Neural cell (in vitro differentiated cells): Measurements from ENCODE around the gene PRR11. TPM values are rescaled to one million over a fixed set of nuclear protein-coding genes. Genes with fewer than 3 reads are reported as not detected.

ENCODE experiments used
- H2AFZ ChIP-seq: fragments of 200-600, 300-800 bp; sonication (generic), shearing (Covaris generic); 2 replicates; pipeline ENCODE4 v1.6.0; 2014; ENCODE audit warnings: low read depth, mild to moderate bottlenecking, antibody characterized with exemption, low read length, moderate library complexity
- H3F3A ChIP-seq: fragments of 200-600 bp; shearing (Covaris generic); 2 replicates; pipeline ENCODE4 v1.6.1; 2016; ENCODE audit warnings: mild to moderate bottlenecking, moderate library complexity, mixed read lengths, antibody characterized with exemption, low read length; ENCODE audit not compliant: insufficient read depth, poor library complexity, severe bottlenecking
- H3K27ac ChIP-seq: fragments of 200-600, 300-800 bp; sonication (generic), shearing (Covaris generic); 2 replicates; pipeline ENCODE4 v1.5.1; 2014; ENCODE audit warnings: mild to moderate bottlenecking, low read length, moderate library complexity
- H3K27me3 ChIP-seq: fragments of 300-800, 200-600 bp; sonication (generic), shearing (Covaris generic); 2 replicates; pipeline ENCODE4 v1.6.0; 2014; ENCODE audit warnings: mild to moderate bottlenecking, low read depth, low read length, moderate library complexity; ENCODE audit not compliant: insufficient read depth
- H3K36me3 ChIP-seq: fragments of 300-800, 200-600 bp; sonication (generic), shearing (Covaris generic); 2 replicates; pipeline ENCODE4 v1.5.1; 2014; ENCODE audit warnings: mild to moderate bottlenecking, antibody characterized with exemption, low read length, moderate library complexity; ENCODE audit not compliant: insufficient read depth
- H3K4me2 ChIP-seq: fragments of 300-800, 200-600 bp; sonication (generic), shearing (Covaris generic); 2 replicates; pipeline ENCODE4 v1.6.0; 2014; ENCODE audit warnings: mild to moderate bottlenecking, low read length
- H3K4me3 ChIP-seq: fragments of 300-800, 200-600 bp; sonication (generic), shearing (Covaris generic); 2 replicates; pipeline ENCODE4 v1.5.1; 2014; ENCODE audit warnings: mild to moderate bottlenecking, low read length, moderate library complexity
- H3K79me2 ChIP-seq: fragments of 200-600 bp; shearing (Covaris generic); replicated peaks from 2 replicates; pipeline ENCODE4 v1.6.0; 2014; ENCODE audit warnings: mild to moderate bottlenecking, low read length, moderate library complexity; ENCODE audit not compliant: insufficient read depth
- H3K9ac ChIP-seq: fragments of 300-800, 200-600 bp; sonication (generic), shearing (Covaris generic); 2 replicates; pipeline ENCODE4 v1.6.1; 2016; ENCODE audit warnings: mild to moderate bottlenecking, low read length, mixed read lengths
- H3K9me2 ChIP-seq: fragments of 200-600 bp; shearing (Covaris generic); 2 replicates; pipeline ENCODE4 v1.6.1; 2016; ENCODE audit warnings: mild to moderate bottlenecking, low read length, mixed read lengths; ENCODE audit not compliant: insufficient read depth
- H3K9me3 ChIP-seq: fragments of 200-600, 300-800 bp; sonication (generic), shearing (Covaris generic); 2 replicates; pipeline ENCODE4 v1.6.1; 2016; ENCODE audit warnings: mild to moderate bottlenecking, mixed run types, low read length, moderate library complexity, mixed read lengths
- H4K20me1 ChIP-seq: fragments of 200-600 bp; shearing (Covaris generic); 2 replicates; pipeline ENCODE4 v1.6.1; 2016; ENCODE audit warnings: mild to moderate bottlenecking, mixed run types; ENCODE audit not compliant: insufficient read depth
- EP300 ChIP-seq: fragments of 450-650 bp; conservative IDR thresholded peaks from 2 replicates; pipeline ENCODE4 v1.6.1; 2014; ENCODE audit warnings: antibody characterized with exemption, mild to moderate bottlenecking, moderate library complexity; ENCODE audit not compliant: poor library complexity, severe bottlenecking
- EZH2 ChIP-seq: fragments of 200-600, 300-800 bp; shearing (Covaris generic), sonication (generic); IDR thresholded peaks from 2 replicates; pipeline ENCODE4 v1.6.1; 2014; ENCODE audit warnings: antibody characterized with exemption, low read length, borderline replicate concordance, mild to moderate bottlenecking; ENCODE audit not compliant: insufficient read depth, poor library complexity, severe bottlenecking
- MXI1 ChIP-seq: fragments of 450-650 bp; conservative IDR thresholded peaks from 2 replicates; pipeline ENCODE4 v1.6.1; 2014; ENCODE audit warnings: antibody characterized with exemption, mild to moderate bottlenecking; ENCODE audit not compliant: poor library complexity, severe bottlenecking
- POLR2AphosphoS5 ChIP-seq: IDR thresholded peaks from 2 replicates; pipeline ENCODE4 v1.6.1; 2012
- RAD21 ChIP-seq: fragments of 450-650 bp; conservative IDR thresholded peaks from 2 replicates; pipeline ENCODE4 v1.6.1; 2014; ENCODE audit warnings: antibody characterized with exemption, mild to moderate bottlenecking, moderate library complexity
- SMC3 ChIP-seq: fragments of 450-650 bp; conservative IDR thresholded peaks from 2 replicates; pipeline ENCODE4 v1.6.1; 2014; ENCODE audit warnings: antibody characterized with exemption, mild to moderate bottlenecking, moderate library complexity; ENCODE audit not compliant: poor library complexity
- TAF1 ChIP-seq: IDR thresholded peaks from 2 replicates; pipeline ENCODE4 v1.6.1; 2012; ENCODE audit warnings: low read depth
- polyA plus RNA-seq: library from polyadenylated mRNA; depleted of rRNA; stranded (reverse); fragments of >200 nt; gene quantifications from 2 replicates; pipeline ENCODE4 v1.2.3, GENCODE V29; 2014
- TF ChIP-seq, protein P1 (sequence below): IDR thresholded peaks from 2 replicates; pipeline ENCODE4 v1.6.1; 2012; ENCODE audit warnings: borderline replicate concordance
- TF ChIP-seq, protein P2 (sequence below): fragments of 450-650 bp; IDR thresholded peaks from 2 replicates; pipeline ENCODE4 v1.5.1; 2014; ENCODE audit warnings: antibody characterized with exemption, mild to moderate bottlenecking, moderate library complexity; ENCODE audit not compliant: poor library complexity, severe bottlenecking

PRR11 gene
- polyA plus RNA-seq, 1 donor from 2014 or later: 0.22 TPM

DNA sequence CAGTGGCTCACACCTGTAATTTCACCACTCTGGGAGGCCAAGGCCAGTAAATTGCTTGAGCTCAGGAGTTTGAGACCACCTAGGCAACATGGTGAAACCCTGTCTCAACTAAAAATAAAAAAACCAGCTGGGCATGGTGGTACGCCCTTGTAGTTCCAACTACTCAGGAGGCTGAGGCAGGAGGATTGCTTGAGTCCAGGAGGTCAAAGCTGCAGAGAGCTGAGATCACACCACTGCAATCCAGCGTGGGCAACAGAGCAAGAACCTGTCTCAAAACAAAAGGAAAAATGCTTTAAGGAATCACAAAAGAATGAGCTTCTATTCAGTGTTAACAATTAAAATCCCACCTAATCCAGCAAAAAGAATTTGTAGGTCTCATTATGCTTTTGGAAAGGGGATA lies 5.9 kb downstream of the PRR11 start:
- no peaks in the 10 kb centered on the region for H3F3A ChIP-seq
- H3K9me2 ChIP-seq: no peaks in the 10 kb centered on the region
- H2AFZ ChIP-seq: no peak overlapping the region
- no peaks in the 10 kb centered on the region for H3K36me3 ChIP-seq
- H3K4me2 ChIP-seq: no peak overlapping the region
- TF ChIP-seq, protein P1, sequence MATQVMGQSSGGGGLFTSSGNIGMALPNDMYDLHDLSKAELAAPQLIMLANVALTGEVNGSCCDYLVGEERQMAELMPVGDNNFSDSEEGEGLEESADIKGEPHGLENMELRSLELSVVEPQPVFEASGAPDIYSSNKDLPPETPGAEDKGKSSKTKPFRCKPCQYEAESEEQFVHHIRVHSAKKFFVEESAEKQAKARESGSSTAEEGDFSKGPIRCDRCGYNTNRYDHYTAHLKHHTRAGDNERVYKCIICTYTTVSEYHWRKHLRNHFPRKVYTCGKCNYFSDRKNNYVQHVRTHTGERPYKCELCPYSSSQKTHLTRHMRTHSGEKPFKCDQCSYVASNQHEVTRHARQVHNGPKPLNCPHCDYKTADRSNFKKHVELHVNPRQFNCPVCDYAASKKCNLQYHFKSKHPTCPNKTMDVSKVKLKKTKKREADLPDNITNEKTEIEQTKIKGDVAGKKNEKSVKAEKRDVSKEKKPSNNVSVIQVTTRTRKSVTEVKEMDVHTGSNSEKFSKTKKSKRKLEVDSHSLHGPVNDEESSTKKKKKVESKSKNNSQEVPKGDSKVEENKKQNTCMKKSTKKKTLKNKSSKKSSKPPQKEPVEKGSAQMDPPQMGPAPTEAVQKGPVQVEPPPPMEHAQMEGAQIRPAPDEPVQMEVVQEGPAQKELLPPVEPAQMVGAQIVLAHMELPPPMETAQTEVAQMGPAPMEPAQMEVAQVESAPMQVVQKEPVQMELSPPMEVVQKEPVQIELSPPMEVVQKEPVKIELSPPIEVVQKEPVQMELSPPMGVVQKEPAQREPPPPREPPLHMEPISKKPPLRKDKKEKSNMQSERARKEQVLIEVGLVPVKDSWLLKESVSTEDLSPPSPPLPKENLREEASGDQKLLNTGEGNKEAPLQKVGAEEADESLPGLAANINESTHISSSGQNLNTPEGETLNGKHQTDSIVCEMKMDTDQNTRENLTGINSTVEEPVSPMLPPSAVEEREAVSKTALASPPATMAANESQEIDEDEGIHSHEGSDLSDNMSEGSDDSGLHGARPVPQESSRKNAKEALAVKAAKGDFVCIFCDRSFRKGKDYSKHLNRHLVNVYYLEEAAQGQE: no peak
- TF ChIP-seq TAF1: no peak
- no peak for TF ChIP-seq MXI1
- TF ChIP-seq EP300: no peak
- TF ChIP-seq RAD21: no peak
- TF ChIP-seq, protein P2, sequence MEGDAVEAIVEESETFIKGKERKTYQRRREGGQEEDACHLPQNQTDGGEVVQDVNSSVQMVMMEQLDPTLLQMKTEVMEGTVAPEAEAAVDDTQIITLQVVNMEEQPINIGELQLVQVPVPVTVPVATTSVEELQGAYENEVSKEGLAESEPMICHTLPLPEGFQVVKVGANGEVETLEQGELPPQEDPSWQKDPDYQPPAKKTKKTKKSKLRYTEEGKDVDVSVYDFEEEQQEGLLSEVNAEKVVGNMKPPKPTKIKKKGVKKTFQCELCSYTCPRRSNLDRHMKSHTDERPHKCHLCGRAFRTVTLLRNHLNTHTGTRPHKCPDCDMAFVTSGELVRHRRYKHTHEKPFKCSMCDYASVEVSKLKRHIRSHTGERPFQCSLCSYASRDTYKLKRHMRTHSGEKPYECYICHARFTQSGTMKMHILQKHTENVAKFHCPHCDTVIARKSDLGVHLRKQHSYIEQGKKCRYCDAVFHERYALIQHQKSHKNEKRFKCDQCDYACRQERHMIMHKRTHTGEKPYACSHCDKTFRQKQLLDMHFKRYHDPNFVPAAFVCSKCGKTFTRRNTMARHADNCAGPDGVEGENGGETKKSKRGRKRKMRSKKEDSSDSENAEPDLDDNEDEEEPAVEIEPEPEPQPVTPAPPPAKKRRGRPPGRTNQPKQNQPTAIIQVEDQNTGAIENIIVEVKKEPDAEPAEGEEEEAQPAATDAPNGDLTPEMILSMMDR: no peak
- no peak for TF ChIP-seq SMC3
- TF ChIP-seq POLR2AphosphoS5: no peak
- no peak for TF ChIP-seq EZH2
- H3K27ac ChIP-seq: no peak overlapping the region
- H3K4me3 ChIP-seq: no peak overlapping the region
- H3K9ac ChIP-seq: no peak overlapping the region
- H3K9me3 ChIP-seq: no peaks in the 10 kb centered on the region
- no peaks in the 10 kb centered on the region for H4K20me1 ChIP-seq
- no peaks in the 10 kb centered on the region for H3K27me3 ChIP-seq
- H3K79me2 ChIP-seq: peaks cover 43% of the 10 kb centered on the region

DNA sequence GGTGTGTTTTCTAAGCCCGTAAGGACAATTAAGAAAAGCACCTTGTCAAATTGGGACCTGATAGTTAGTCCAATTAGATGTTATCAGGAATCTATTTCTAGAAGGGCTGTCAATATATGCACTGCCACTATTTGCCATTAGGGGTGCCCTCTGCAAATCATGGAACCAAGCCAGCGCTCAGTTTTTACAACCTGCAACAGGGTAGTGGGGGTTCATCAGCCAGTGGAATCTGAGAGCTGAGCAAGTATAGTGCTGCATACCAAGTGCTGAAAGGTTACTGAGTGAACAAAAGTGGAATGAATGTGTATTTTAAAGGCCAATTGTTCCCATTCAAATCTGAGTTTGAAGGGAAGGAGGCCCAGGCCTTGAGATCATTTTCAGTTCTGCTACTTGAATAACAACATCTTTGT lies 10.4 kb downstream of the PRR11 start:
- no peak overlapping the region for H3K9ac ChIP-seq
- H3K9me2 ChIP-seq: no peaks in the 10 kb centered on the region
- no peak overlapping the region for H3K27ac ChIP-seq
- TF ChIP-seq, protein P2: peak; percentile 69
- peak; percentile 45 for TF ChIP-seq RAD21
- TF ChIP-seq, protein P1: no peak
- H2AFZ ChIP-seq: no peak overlapping the region
- H3K4me3 ChIP-seq: no peak overlapping the region
- H3F3A ChIP-seq: no peaks in the 10 kb centered on the region
- no peaks in the 10 kb centered on the region for H3K9me3 ChIP-seq
- H3K36me3 ChIP-seq: no peaks in the 10 kb centered on the region
- no peaks in the 10 kb centered on the region for H3K27me3 ChIP-seq
- no peaks in the 10 kb centered on the region for H4K20me1 ChIP-seq
- H3K79me2 ChIP-seq: peaks cover 9% of the 10 kb centered on the region
- no peak overlapping the region for H3K4me2 ChIP-seq
